HG03025 (cell line): Measurements from ENCODE around the gene GPC2.

Experiments
- ATAC-seq: cut with Tn5 transposase; IDR thresholded peaks from one replicate; pipeline ENCODE4 v1.9.1; 2021; ENCODE audit warnings: mild to moderate bottlenecking, moderate library complexity; ENCODE audit not compliant: unreplicated experiment, low FRiP score

GPC2 gene

DNA sequence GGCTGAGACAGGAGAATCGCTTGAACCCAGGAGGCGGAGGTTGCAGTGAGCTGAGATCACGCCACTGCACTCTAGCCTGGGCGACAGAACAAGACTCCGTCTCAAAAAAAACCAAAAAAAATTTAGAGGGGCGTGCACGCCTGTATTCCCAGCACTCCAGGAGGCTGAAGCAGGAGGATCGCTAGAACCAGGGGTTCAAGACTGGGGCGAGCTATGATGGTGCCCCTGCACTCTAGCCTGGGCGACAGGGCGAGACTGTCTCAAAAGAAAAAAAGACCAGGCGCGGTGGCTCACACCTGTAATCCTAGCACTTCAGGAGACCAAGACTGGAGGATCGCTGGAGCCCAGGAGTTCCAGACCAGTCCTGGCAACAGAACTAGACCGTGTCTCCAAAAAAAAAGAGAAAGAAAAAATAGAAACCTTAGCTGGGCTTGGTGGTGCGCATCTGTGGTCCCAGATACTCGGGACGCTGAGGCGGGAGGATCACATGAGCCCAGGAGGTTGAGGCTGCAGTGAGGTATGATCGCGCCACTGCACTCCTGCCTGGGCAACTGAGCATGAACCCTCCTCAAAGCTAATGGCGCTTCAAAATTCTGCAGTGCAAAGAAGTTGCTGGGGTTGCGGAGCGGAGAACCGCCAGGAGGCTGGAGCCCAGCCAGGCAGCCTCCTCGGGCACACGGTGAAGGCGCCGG lies 50.8 kb downstream of the GPC2 start:
- ATAC-seq: peak; percentile 28

DNA sequence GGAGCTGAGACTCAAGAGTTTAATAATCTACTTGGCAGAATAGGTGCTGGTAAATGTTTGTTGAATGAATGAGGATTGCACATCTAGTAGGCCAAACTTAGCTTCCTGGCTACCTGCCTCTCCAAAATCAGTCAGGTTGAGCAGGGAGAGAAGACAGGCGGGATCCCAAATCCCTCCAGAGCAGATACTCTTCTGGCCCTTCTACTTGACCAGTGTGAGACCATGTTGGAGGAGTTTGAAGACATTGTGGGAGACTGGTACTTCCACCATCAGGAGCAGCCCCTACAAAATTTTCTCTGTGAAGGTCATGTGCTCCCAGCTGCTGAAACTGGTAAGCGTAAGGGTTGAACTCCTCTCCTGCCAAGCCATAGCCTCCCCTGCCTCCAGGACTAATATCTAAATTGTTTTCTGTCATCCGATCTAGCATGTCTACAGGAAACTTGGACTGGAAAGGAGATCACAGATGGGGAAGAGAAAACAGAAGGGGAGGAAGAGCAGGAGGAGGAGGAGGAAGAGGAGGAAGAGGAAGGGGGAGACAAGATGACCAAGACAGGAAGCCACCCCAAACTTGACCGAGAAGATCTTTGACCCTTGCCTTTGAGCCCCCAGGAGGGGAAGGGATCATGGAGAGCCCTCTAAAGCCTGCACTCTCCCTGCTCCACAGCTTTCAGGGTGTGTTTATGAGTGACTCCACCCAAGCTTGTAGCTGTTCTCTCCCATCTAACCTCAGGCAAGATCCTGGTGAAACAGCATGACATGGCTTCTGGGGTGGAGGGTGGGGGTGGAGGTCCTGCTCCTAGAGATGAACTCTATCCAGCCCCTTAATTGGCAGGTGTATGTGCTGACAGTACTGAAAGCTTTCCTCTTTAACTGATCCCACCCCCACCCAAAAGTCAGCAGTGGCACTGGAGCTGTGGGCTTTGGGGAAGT lies 52.6 kb downstream of the GPC2 start:
- no peak for ATAC-seq

- no peak for ATAC-seq
Measured at GRCh38 chr7:100122568-100122967, 54.6 kb downstream of the GPC2 start.

- ATAC-seq: no peak
Measured at GRCh38 chr7:100122067-100122466, 55.1 kb downstream of the GPC2 start.

DNA sequence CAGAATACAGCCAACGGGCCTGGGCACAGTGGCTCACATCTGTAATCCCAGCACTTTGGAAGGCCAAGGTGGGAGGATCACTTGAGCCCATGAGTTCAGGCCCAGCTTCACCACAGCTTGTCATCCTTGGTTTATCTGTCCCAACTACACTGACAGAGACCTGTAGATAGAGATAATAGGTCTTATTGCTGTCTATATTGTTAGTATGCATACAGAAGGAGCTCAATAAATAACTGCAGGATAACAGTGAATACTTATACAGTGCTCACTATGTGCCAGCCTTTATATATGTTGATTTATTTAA lies 56.5 kb downstream of the GPC2 start:
- no peak for ATAC-seq

DNA sequence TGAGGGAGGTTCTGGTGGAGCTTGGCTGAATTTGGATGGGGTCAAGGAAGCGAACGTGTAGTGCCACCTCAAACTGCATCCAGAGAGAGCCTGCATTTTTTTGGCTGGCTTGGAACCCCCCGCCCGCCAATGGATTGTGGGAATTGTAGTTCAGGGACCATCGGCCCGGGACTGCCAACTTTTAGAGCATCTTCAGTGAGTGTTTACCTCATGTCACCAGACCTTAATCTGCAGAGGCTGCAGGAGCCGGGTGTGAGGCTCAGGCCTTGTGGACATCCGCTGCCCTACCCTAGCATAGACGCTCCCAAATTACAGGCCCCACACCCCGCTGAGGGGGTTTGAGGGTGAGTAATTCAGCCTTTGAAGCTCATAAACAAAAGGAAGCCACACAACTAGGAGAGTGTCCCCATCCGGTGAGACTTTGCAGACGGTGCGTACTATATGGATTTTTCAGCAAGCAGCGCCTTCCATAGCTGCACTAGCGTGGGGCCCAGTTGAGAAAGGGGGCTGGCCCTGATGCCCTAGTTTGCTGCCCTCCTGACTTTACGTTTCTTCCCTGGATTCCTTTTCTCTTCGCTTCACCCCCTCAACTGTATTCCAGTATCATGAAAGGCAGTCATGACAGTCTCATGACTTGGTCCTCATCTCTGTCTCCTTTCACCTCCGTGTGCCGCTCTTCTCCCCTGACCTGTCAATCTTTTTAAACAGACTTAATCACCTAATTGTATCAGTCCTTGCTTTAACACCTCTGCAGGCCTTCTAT lies 57.0 kb downstream of the GPC2 start:
- ATAC-seq: peak; percentile 30
